HCT116 (cell line): ENCODE data around the gene HSPA4. TPM values are rescaled to one million over a fixed set of nuclear protein-coding genes. Genes with fewer than 3 reads are reported as not detected.
"Not testable (repeated sequence)": the region's sequence is repeated elsewhere in the genome, so short reads cannot be mapped to it uniquely, and the experiment has no call there.

Experiments
- ATAC-seq: fragments of 200-7000 bp; cut with Tn5 transposase; 2 replicates; pipeline ENCODE4 v1.9.1; 2020; ENCODE audit warnings: mild to moderate bottlenecking, moderate library complexity
- BruUV-seq: library from RNA; stranded (reverse); fragments of 400-500 nt; replicated peaks from 2 replicates; lab custom pipeline; 2021; lab: Mats Ljungman, UMichigan
- CTCF ChIA-PET: fragments of 300-600 bp; sonication (Branson Sonifier 250); formaldehyde crosslinking; loops from one replicate; lab custom pipeline; 2021; ENCODE audit warnings: antibody characterized with exemption; lab: Charles Lee
- POLR2A ChIA-PET: fragments of 300-600, 350-600 bp; sonication (Branson Sonifier 250); formaldehyde crosslinking; loops from one replicate; lab custom pipeline; 2021; ENCODE audit warnings: antibody characterized with exemption; lab: Charles Lee
- RAD21 ChIA-PET, 2 experiments: fragments of 300-600 bp; sonication (Branson Sonifier 250); formaldehyde crosslinking; loops; one replicate each; lab custom pipeline; 2023; ENCODE audit warnings: low total read pairs in 2 of 2; ENCODE audit not compliant: uncharacterized antibody in 2 of 2, unreplicated experiment in 2 of 2, low non-redundant PET in 1 of 2; lab: Charles Lee
- DNase-seq: peaks from one replicate; pipeline ENCODE4 v3.0.0-alpha.2; 2010; ENCODE audit warnings: low read depth, low spot score
- H2AFZ ChIP-seq: fragments of 200-600 bp; shearing (Covaris generic), sonication (generic); 2 replicates; pipeline ENCODE4 v1.6.1; 2017; ENCODE audit warnings: low read depth, mixed run types, mixed read lengths, antibody characterized with exemption, low read length; ENCODE audit not compliant: poor library complexity, severe bottlenecking
- H3K27ac ChIP-seq: 2 replicates; pipeline ENCODE4 v1.5.1; 2012; ENCODE audit warnings: low read depth, low read length
- H3K27me3 ChIP-seq: fragments of 200-600 bp; sonication (generic); 2 replicates; pipeline ENCODE4 v1.6.1; 2016; ENCODE audit warnings: mixed run types, low read length, mixed read lengths; ENCODE audit not compliant: insufficient read depth
- H3K36me3 ChIP-seq, 2 experiments: fragments of 200-500 bp in 1 of 2; fragments of 200-600 bp in 1 of 2; sonication (Bioruptor generic) in 1 of 2; sonication (generic) in 1 of 2; 2 replicates each; pipeline versions ENCODE4 v1.5.1 to v1.6.1; 2014 to 2016; ENCODE audit warnings: low read length in 2 of 2, inconsistent platforms in 1 of 2, mixed read lengths in 1 of 2, mixed run types in 1 of 2; ENCODE audit not compliant: insufficient read depth in 2 of 2, control insufficient read depth in 1 of 2
- H3K4me1 ChIP-seq, 2 experiments: fragments of 200-600 bp in 1 of 2; sonication (generic) in 1 of 2; 2 replicates each; pipeline versions ENCODE4 v1.5.1 to v1.6.1; 2012 to 2017; ENCODE audit warnings: low read length in 2 of 2, inconsistent platforms in 1 of 2, mild to moderate bottlenecking in 1 of 2, mixed read lengths in 1 of 2, mixed run types in 1 of 2, moderate library complexity in 1 of 2; ENCODE audit not compliant: insufficient read depth in 2 of 2, control insufficient read depth in 1 of 2
- H3K4me2 ChIP-seq: fragments of 200-600 bp; sonication (generic); 2 replicates; pipeline ENCODE4 v1.6.1; 2017; ENCODE audit warnings: mixed run types, low read length, mixed read lengths
- H3K4me3 ChIP-seq, 2 experiments: fragments of 200-600 bp in 1 of 2; sonication (generic) in 1 of 2; replicated peaks in 1 of 2; 2 replicates each; pipeline ENCODE4 v1.5.1; 2011 to 2016; ENCODE audit warnings: low read length in 2 of 2, control low read depth in 1 of 2, low read depth in 1 of 2, mild to moderate bottlenecking in 1 of 2, mixed read lengths in 1 of 2, mixed run types in 1 of 2
- H3K79me2 ChIP-seq: fragments of 200-600 bp; sonication (generic); 2 replicates; pipeline ENCODE4 v1.6.1; 2017; ENCODE audit warnings: mild to moderate bottlenecking, mixed run types, low read length, moderate library complexity, mixed read lengths; ENCODE audit not compliant: insufficient read depth
- H3K9ac ChIP-seq: fragments of 200-600 bp; sonication (generic); 2 replicates; pipeline ENCODE4 v1.6.1; 2016; ENCODE audit warnings: low read length, mixed read lengths
- H3K9me2 ChIP-seq: fragments of 200-600 bp; sonication (generic), shearing (Covaris generic); 2 replicates; pipeline ENCODE4 v1.6.1; 2017; ENCODE audit warnings: mixed run types, mild to moderate bottlenecking, moderate library complexity; ENCODE audit not compliant: insufficient read depth
- H3K9me3 ChIP-seq, 2 experiments: fragments of 200-500 bp in 1 of 2; fragments of 200-600 bp in 1 of 2; sonication (Bioruptor generic) in 1 of 2; sonication (generic) in 1 of 2; 2 replicates each; pipeline ENCODE4 v1.6.1; 2014 to 2017; ENCODE audit warnings: low read length in 2 of 2, mixed read lengths in 2 of 2, inconsistent platforms in 1 of 2, low read depth in 1 of 2, mild to moderate bottlenecking in 1 of 2, mixed run types in 1 of 2, moderate library complexity in 1 of 2; ENCODE audit not compliant: control insufficient read depth in 1 of 2, insufficient read depth in 1 of 2
- H4K20me1 ChIP-seq: fragments of 200-600 bp; sonication (generic), shearing (Covaris generic); 2 replicates; pipeline ENCODE4 v1.6.1; 2017; ENCODE audit warnings: mixed run types, mild to moderate bottlenecking, moderate library complexity; ENCODE audit not compliant: insufficient read depth
- ATF3 ChIP-seq: IDR thresholded peaks from 2 replicates; pipeline ENCODE4 v1.6.1; 2012
- CEBPB ChIP-seq: IDR thresholded peaks from 2 replicates; pipeline ENCODE4 v1.6.1; 2012; ENCODE audit warnings: low read depth
- CTCF ChIP-seq, 3 experiments: fragments of 200-600 bp in 1 of 3; sonication (generic) in 1 of 3; IDR thresholded peaks in 2 of 3; conservative IDR thresholded peaks in 1 of 3; 2 replicates each; pipeline ENCODE4 v1.5.1; 2012 to 2017; ENCODE audit warnings: low read depth in 2 of 3, low read length in 2 of 3, antibody characterized with exemption in 1 of 3, borderline replicate concordance in 1 of 3, control low read depth in 1 of 3, mild to moderate bottlenecking in 1 of 3, mixed read lengths in 1 of 3, mixed run types in 1 of 3, moderate library complexity in 1 of 3; ENCODE audit not compliant: insufficient read depth in 1 of 3
- EGR1 ChIP-seq: IDR thresholded peaks from 2 replicates; pipeline ENCODE4 v1.6.1; 2012; ENCODE audit warnings: low read depth
- ELF1 ChIP-seq: IDR thresholded peaks from 2 replicates; pipeline ENCODE4 v1.6.1; 2012; ENCODE audit warnings: low read depth, borderline replicate concordance
- EZH2 ChIP-seq: fragments of 200-600 bp; sonication (generic); IDR thresholded peaks from 2 replicates; pipeline ENCODE4 v1.6.1; 2017; ENCODE audit warnings: antibody characterized with exemption, mixed run types
- EZH2phosphoT487 ChIP-seq: fragments of 200-600 bp; IDR thresholded peaks from 2 replicates; pipeline ENCODE4 v1.6.1; 2018; ENCODE audit warnings: antibody characterized with exemption, borderline replicate concordance
- JUND ChIP-seq: IDR thresholded peaks from 2 replicates; pipeline ENCODE4 v1.6.1; 2012
- POLR2AphosphoS5 ChIP-seq: IDR thresholded peaks from 2 replicates; pipeline ENCODE4 v1.6.1; 2011; ENCODE audit warnings: mild to moderate bottlenecking, low read depth, low read length, moderate library complexity
- RAD21 ChIP-seq: IDR thresholded peaks from 2 replicates; pipeline ENCODE4 v1.6.1; 2012; ENCODE audit warnings: low read depth, mild to moderate bottlenecking
- SIN3A ChIP-seq: IDR thresholded peaks from 2 replicates; pipeline ENCODE4 v1.6.1; 2012; ENCODE audit warnings: low read depth
- SP1 ChIP-seq: IDR thresholded peaks from 2 replicates; pipeline ENCODE4 v1.6.1; 2012; ENCODE audit warnings: low read depth
- SRF ChIP-seq: IDR thresholded peaks from 2 replicates; pipeline ENCODE4 v1.6.1; 2012; ENCODE audit warnings: low read depth
- intact Hi-C: fragments of 100-400 bp; cut with micrococcal nuclease; formaldehyde crosslinking; loops from 2 replicates; pipeline ENCODE4 v1.10.0; 2022
- total RNA-seq: library from RNA; stranded (reverse); gene quantifications from one replicate; pipeline ENCODE4 v1.2.1, GENCODE V29; 2021; ENCODE audit not compliant: unreplicated experiment

Gene HSPA4
- total RNA-seq, 1 experiment from 2014 or later: 212 TPM

DNA sequence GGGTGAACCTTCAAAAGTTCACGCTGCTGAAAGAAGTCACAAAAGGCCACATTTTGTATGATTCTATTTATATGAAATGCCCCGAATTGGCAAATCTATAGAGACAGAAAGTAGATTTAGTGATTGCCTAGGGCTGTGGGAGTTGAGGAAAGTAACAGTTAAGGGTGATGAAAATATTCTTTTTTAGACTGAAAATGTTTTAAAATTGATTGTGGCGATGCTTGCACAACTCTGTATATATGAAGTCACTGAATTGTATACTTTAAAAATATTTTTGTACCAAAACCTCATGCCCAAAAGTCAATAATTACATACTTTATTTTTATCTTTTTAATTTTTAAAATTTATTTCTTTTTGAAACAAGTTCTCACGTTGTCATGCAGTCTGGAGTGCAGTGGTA lies 30.3 kb downstream of the HSPA4 start:
- Histone ChIP-seq H3K27me3 (no peaks in the 10 kb centered on the region), H3K79me2 (peaks cover 96% of the 10 kb centered on the region), H3K27ac (no peak overlapping the region), H3K36me3 (peaks cover 8 to 19% of the 10 kb centered on the region in 2 experiments; a peak in 3 of 4 replicates), H3K4me2 (no peak overlapping the region), H3K4me3 (no peak overlapping the region), H3K9me2 (no peaks in the 10 kb centered on the region), H3K9me3 (no peaks in the 10 kb centered on the region), H2AFZ (no peak overlapping the region), H4K20me1 (peaks cover 15% of the 10 kb centered on the region; the same call in 1 of the 2 replicates), H3K4me1 (no peaks in the 10 kb centered on the region), H3K9ac (no peak overlapping the region)
- ChIA-PET POLR2A (interaction anchor here (0.6 kb wide), 1 partner anchor 8 kb away, joined by 3 read pairs; no protein-coding TSS in a partner anchor), RAD21 (no interaction called here), CTCF (no interaction called here)
- DNase-seq: no peak
- intact Hi-C loops: no loop called here
- no peak for TF ChIP-seq EGR1
- no peak for TF ChIP-seq CEBPB
- TF ChIP-seq ELF1: no peak
- TF ChIP-seq EZH2phosphoT487: no peak
- no peak for TF ChIP-seq SRF
- TF ChIP-seq SIN3A: no peak
- TF ChIP-seq JUND: no peak
- TF ChIP-seq POLR2AphosphoS5: no peak
- no peak for TF ChIP-seq SP1
- TF ChIP-seq ATF3: no peak
- BruUV-seq: no TSS peak
- ATAC-seq: no peak

DNA sequence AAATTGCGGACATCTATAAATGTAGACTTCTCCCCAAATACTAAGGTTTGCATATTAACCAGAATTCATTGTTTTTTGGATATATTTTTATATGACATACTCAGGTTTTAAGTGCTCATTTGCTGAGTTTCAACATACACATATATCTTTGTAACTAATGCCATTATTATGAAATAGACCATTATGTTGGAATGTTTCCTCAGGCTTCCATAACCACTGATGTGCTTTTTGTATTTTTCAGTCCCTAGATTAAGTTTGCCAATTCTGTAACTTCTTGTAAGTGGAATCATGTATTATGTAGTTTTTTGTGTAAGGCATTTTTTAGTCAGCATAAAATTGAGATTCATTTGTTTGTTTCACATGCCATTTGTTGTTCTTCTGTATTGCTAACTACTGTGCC lies 32.1 kb downstream of the HSPA4 start:
- Histone ChIP-seq H3K4me1 (no peaks in the 10 kb centered on the region), H3K27me3 (no peaks in the 10 kb centered on the region), H3K27ac (no peak overlapping the region), H3K4me3 (no peak overlapping the region), H3K9ac (no peak overlapping the region), H3K9me3 (no peaks in the 10 kb centered on the region), H4K20me1 (peaks cover 13% of the 10 kb centered on the region; the same call in 1 of the 2 replicates), H2AFZ (no peak overlapping the region), H3K79me2 (peaks cover 90% of the 10 kb centered on the region), H3K4me2 (no peak overlapping the region), H3K36me3 (peaks cover 13 to 22% of the 10 kb centered on the region in 2 experiments), H3K9me2 (no peaks in the 10 kb centered on the region)
- DNase-seq: no peak
- CTCF ChIA-PET: no interaction called here
- POLR2A ChIA-PET: no interaction called here
- intact Hi-C loops: no loop called here
- RAD21 ChIA-PET: no interaction called here
- TF ChIP-seq POLR2AphosphoS5 (no peak), CTCF (IDR thresholded peaks at IDR 0.05 in 2 of 3, conservative IDR thresholded peaks at IDR 0.05 in 1 of 3; ENCODE audit: borderline replicate concordance in 1 of 3, insufficient read depth in 1 of 3, low read depth in 2 of 3, low read length in 2 of 3) (no peak), RAD21 (no peak), EZH2 (no peak), SRF (no peak)
- BruUV-seq: no TSS peak
- no peak for ATAC-seq

DNA sequence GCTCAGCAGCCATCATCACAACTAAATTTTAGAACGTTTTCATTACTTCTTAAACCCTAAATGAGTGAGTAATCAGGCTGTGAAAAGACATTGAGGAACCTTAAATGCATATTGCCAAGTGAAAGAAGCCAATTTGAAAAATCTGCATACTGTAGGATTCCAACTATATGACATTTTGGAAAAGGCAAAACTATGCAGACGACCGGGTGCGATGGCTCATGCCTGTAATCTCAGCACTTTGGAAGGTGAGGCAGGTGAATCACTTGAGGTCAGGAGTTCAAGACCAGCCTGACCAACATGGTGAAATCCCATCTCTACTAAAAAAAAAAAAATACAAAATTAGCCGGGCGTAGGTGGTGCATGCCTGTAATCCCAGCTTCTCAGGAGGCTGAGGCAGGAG lies 33.4 kb downstream of the HSPA4 start:
- H3K27me3 ChIP-seq, CTCF ChIA-PET, DNase-seq, RAD21 ChIA-PET, H3K4me2 ChIP-seq, POLR2A ChIA-PET, ATAC-seq, intact Hi-C loops, H3K4me1 ChIP-seq, H4K20me1 ChIP-seq, BruUV-seq, H3K9me3 ChIP-seq, H3K27ac ChIP-seq, H3K9ac ChIP-seq, H2AFZ ChIP-seq, H3K4me3 ChIP-seq, H3K9me2 ChIP-seq: not testable (repeated sequence)
- Histone ChIP-seq H3K36me3 (peaks cover 24 to 31% of the 10 kb centered on the region in 2 experiments), H3K79me2 (peaks cover 87% of the 10 kb centered on the region)
